HCT116 (cell line): ENCODE measurements around the gene G2E3. TPM values are rescaled to one million over a fixed set of nuclear protein-coding genes. Genes with fewer than 3 reads are reported as not detected.

Source experiments
- ATAC-seq: fragments of 200-7000 bp; cut with Tn5 transposase; 2 replicates; pipeline ENCODE4 v1.9.1; 2020; ENCODE audit warnings: mild to moderate bottlenecking, moderate library complexity
- BruUV-seq: library from RNA; stranded (reverse); fragments of 400-500 nt; replicated peaks from 2 replicates; lab custom pipeline; 2021; lab: Mats Ljungman, UMichigan
- CTCF ChIA-PET: fragments of 300-600 bp; sonication (Branson Sonifier 250); formaldehyde crosslinking; loops from one replicate; lab custom pipeline; 2021; ENCODE audit warnings: antibody characterized with exemption; lab: Charles Lee
- POLR2A ChIA-PET: fragments of 300-600, 350-600 bp; sonication (Branson Sonifier 250); formaldehyde crosslinking; loops from one replicate; lab custom pipeline; 2021; ENCODE audit warnings: antibody characterized with exemption; lab: Charles Lee
- RAD21 ChIA-PET, 2 experiments: fragments of 300-600 bp; sonication (Branson Sonifier 250); formaldehyde crosslinking; loops; one replicate each; lab custom pipeline; 2023; ENCODE audit warnings: low total read pairs in 2 of 2; ENCODE audit not compliant: uncharacterized antibody in 2 of 2, unreplicated experiment in 2 of 2, low non-redundant PET in 1 of 2; lab: Charles Lee
- DNase-seq: peaks from one replicate; pipeline ENCODE4 v3.0.0-alpha.2; 2010; ENCODE audit warnings: low read depth, low spot score
- H2AFZ ChIP-seq: fragments of 200-600 bp; shearing (Covaris generic), sonication (generic); 2 replicates; pipeline ENCODE4 v1.6.1; 2017; ENCODE audit warnings: low read depth, mixed run types, mixed read lengths, antibody characterized with exemption, low read length; ENCODE audit not compliant: poor library complexity, severe bottlenecking
- H3K27ac ChIP-seq: 2 replicates; pipeline ENCODE4 v1.5.1; 2012; ENCODE audit warnings: low read depth, low read length
- H3K27me3 ChIP-seq: fragments of 200-600 bp; sonication (generic); 2 replicates; pipeline ENCODE4 v1.6.1; 2016; ENCODE audit warnings: mixed run types, low read length, mixed read lengths; ENCODE audit not compliant: insufficient read depth
- H3K36me3 ChIP-seq, 2 experiments: fragments of 200-500 bp in 1 of 2; fragments of 200-600 bp in 1 of 2; sonication (Bioruptor generic) in 1 of 2; sonication (generic) in 1 of 2; 2 replicates each; pipeline versions ENCODE4 v1.5.1 to v1.6.1; 2014 to 2016; ENCODE audit warnings: low read length in 2 of 2, inconsistent platforms in 1 of 2, mixed read lengths in 1 of 2, mixed run types in 1 of 2; ENCODE audit not compliant: insufficient read depth in 2 of 2, control insufficient read depth in 1 of 2
- H3K4me1 ChIP-seq, 2 experiments: fragments of 200-600 bp in 1 of 2; sonication (generic) in 1 of 2; 2 replicates each; pipeline versions ENCODE4 v1.5.1 to v1.6.1; 2012 to 2017; ENCODE audit warnings: low read length in 2 of 2, inconsistent platforms in 1 of 2, mild to moderate bottlenecking in 1 of 2, mixed read lengths in 1 of 2, mixed run types in 1 of 2, moderate library complexity in 1 of 2; ENCODE audit not compliant: insufficient read depth in 2 of 2, control insufficient read depth in 1 of 2
- H3K4me2 ChIP-seq: fragments of 200-600 bp; sonication (generic); 2 replicates; pipeline ENCODE4 v1.6.1; 2017; ENCODE audit warnings: mixed run types, low read length, mixed read lengths
- H3K4me3 ChIP-seq, 2 experiments: fragments of 200-600 bp in 1 of 2; sonication (generic) in 1 of 2; replicated peaks in 1 of 2; 2 replicates each; pipeline ENCODE4 v1.5.1; 2011 to 2016; ENCODE audit warnings: low read length in 2 of 2, control low read depth in 1 of 2, low read depth in 1 of 2, mild to moderate bottlenecking in 1 of 2, mixed read lengths in 1 of 2, mixed run types in 1 of 2
- H3K79me2 ChIP-seq: fragments of 200-600 bp; sonication (generic); 2 replicates; pipeline ENCODE4 v1.6.1; 2017; ENCODE audit warnings: mild to moderate bottlenecking, mixed run types, low read length, moderate library complexity, mixed read lengths; ENCODE audit not compliant: insufficient read depth
- H3K9ac ChIP-seq: fragments of 200-600 bp; sonication (generic); 2 replicates; pipeline ENCODE4 v1.6.1; 2016; ENCODE audit warnings: low read length, mixed read lengths
- H3K9me2 ChIP-seq: fragments of 200-600 bp; sonication (generic), shearing (Covaris generic); 2 replicates; pipeline ENCODE4 v1.6.1; 2017; ENCODE audit warnings: mixed run types, mild to moderate bottlenecking, moderate library complexity; ENCODE audit not compliant: insufficient read depth
- H3K9me3 ChIP-seq, 2 experiments: fragments of 200-500 bp in 1 of 2; fragments of 200-600 bp in 1 of 2; sonication (Bioruptor generic) in 1 of 2; sonication (generic) in 1 of 2; 2 replicates each; pipeline ENCODE4 v1.6.1; 2014 to 2017; ENCODE audit warnings: low read length in 2 of 2, mixed read lengths in 2 of 2, inconsistent platforms in 1 of 2, low read depth in 1 of 2, mild to moderate bottlenecking in 1 of 2, mixed run types in 1 of 2, moderate library complexity in 1 of 2; ENCODE audit not compliant: control insufficient read depth in 1 of 2, insufficient read depth in 1 of 2
- H4K20me1 ChIP-seq: fragments of 200-600 bp; sonication (generic), shearing (Covaris generic); 2 replicates; pipeline ENCODE4 v1.6.1; 2017; ENCODE audit warnings: mixed run types, mild to moderate bottlenecking, moderate library complexity; ENCODE audit not compliant: insufficient read depth
- CBX3 ChIP-seq: IDR thresholded peaks from 2 replicates; pipeline ENCODE4 v1.6.1; 2012; ENCODE audit warnings: low read depth
- CEBPB ChIP-seq: IDR thresholded peaks from 2 replicates; pipeline ENCODE4 v1.6.1; 2012; ENCODE audit warnings: low read depth
- CTCF ChIP-seq, 3 experiments: fragments of 200-600 bp in 1 of 3; sonication (generic) in 1 of 3; IDR thresholded peaks in 2 of 3; conservative IDR thresholded peaks in 1 of 3; 2 replicates each; pipeline ENCODE4 v1.5.1; 2012 to 2017; ENCODE audit warnings: low read depth in 2 of 3, low read length in 2 of 3, antibody characterized with exemption in 1 of 3, borderline replicate concordance in 1 of 3, control low read depth in 1 of 3, mild to moderate bottlenecking in 1 of 3, mixed read lengths in 1 of 3, mixed run types in 1 of 3, moderate library complexity in 1 of 3; ENCODE audit not compliant: insufficient read depth in 1 of 3
- EGR1 ChIP-seq: IDR thresholded peaks from 2 replicates; pipeline ENCODE4 v1.6.1; 2012; ENCODE audit warnings: low read depth
- EZH2 ChIP-seq: fragments of 200-600 bp; sonication (generic); IDR thresholded peaks from 2 replicates; pipeline ENCODE4 v1.6.1; 2017; ENCODE audit warnings: antibody characterized with exemption, mixed run types
- EZH2phosphoT487 ChIP-seq: fragments of 200-600 bp; IDR thresholded peaks from 2 replicates; pipeline ENCODE4 v1.6.1; 2018; ENCODE audit warnings: antibody characterized with exemption, borderline replicate concordance
- FOSL1 ChIP-seq: IDR thresholded peaks from 2 replicates; pipeline ENCODE4 v1.6.1; 2012; ENCODE audit warnings: low read depth
- JUND ChIP-seq: IDR thresholded peaks from 2 replicates; pipeline ENCODE4 v1.6.1; 2012
- MAX ChIP-seq: IDR thresholded peaks from 2 replicates; pipeline ENCODE4 v1.6.1; 2012
- POLR2AphosphoS5 ChIP-seq: IDR thresholded peaks from 2 replicates; pipeline ENCODE4 v1.6.1; 2011; ENCODE audit warnings: mild to moderate bottlenecking, low read depth, low read length, moderate library complexity
- REST ChIP-seq: IDR thresholded peaks from 2 replicates; pipeline ENCODE4 v1.6.1; 2012; ENCODE audit warnings: low read depth
- SIN3A ChIP-seq: IDR thresholded peaks from 2 replicates; pipeline ENCODE4 v1.6.1; 2012; ENCODE audit warnings: low read depth
- SP1 ChIP-seq: IDR thresholded peaks from 2 replicates; pipeline ENCODE4 v1.6.1; 2012; ENCODE audit warnings: low read depth
- SRF ChIP-seq: IDR thresholded peaks from 2 replicates; pipeline ENCODE4 v1.6.1; 2012; ENCODE audit warnings: low read depth
- TCF7L2 ChIP-seq: IDR thresholded peaks from 2 replicates; pipeline ENCODE4 v1.7.0; 2011; ENCODE audit warnings: borderline replicate concordance, inconsistent platforms; ENCODE audit not compliant: insufficient read depth, insufficient read length; ENCODE audit errors: extremely low read depth
- YY1 ChIP-seq: IDR thresholded peaks from 2 replicates; pipeline ENCODE4 v1.6.1; 2011; ENCODE audit warnings: low read length, low read depth, moderate library complexity, mild to moderate bottlenecking; ENCODE audit not compliant: insufficient replicate concordance; ENCODE audit errors: extremely low read depth
- ZFX ChIP-seq: fragments of 450-650 bp; IDR thresholded peaks from 2 replicates; pipeline ENCODE4 v1.6.1; 2017
- ZNF274 ChIP-seq: fragments of 200-500 bp; sonication (Bioruptor generic); IDR thresholded peaks from 2 replicates; pipeline ENCODE4 v1.6.1; 2014; ENCODE audit warnings: mild to moderate bottlenecking, low read depth, low read length, inconsistent platforms
- intact Hi-C: fragments of 100-400 bp; cut with micrococcal nuclease; formaldehyde crosslinking; loops from 2 replicates; pipeline ENCODE4 v1.10.0; 2022
- total RNA-seq: library from RNA; stranded (reverse); gene quantifications from one replicate; pipeline ENCODE4 v1.2.1, GENCODE V29; 2021; ENCODE audit not compliant: unreplicated experiment
- TF ChIP-seq, protein P1 (sequence below): IDR thresholded peaks from 2 replicates; pipeline ENCODE4 v1.6.1; 2011; ENCODE audit warnings: mild to moderate bottlenecking, low read length, moderate library complexity; ENCODE audit not compliant: insufficient replicate concordance; ENCODE audit errors: extremely low read depth
- TF ChIP-seq, protein P2 (sequence below): IDR thresholded peaks from 2 replicates; pipeline ENCODE4 v1.6.1; 2012

Gene G2E3
- total RNA-seq, 1 experiment from 2014 or later: 47.0 TPM

GRCh38 chr14:30657050-30657449 is 98.1 kb downstream of the G2E3 start:
- TF ChIP-seq ZFX (no peak), JUND (no peak), POLR2AphosphoS5 (no peak), EZH2 (no peak), SIN3A (no peak), MAX (no peak), SRF (no peak), CBX3 (no peak), FOSL1 (no peak), EGR1 (no peak), CEBPB (no peak), YY1 (no peak), EZH2phosphoT487 (no peak), ZNF274 (no peak), TCF7L2 (no peak), CTCF (IDR thresholded peaks at IDR 0.05 in 2 of 3, conservative IDR thresholded peaks at IDR 0.05 in 1 of 3; ENCODE audit: borderline replicate concordance in 1 of 3, insufficient read depth in 1 of 3, low read depth in 2 of 3, low read length in 2 of 3) (no peak), REST (no peak), SP1 (no peak)
- TF ChIP-seq, protein P1, sequence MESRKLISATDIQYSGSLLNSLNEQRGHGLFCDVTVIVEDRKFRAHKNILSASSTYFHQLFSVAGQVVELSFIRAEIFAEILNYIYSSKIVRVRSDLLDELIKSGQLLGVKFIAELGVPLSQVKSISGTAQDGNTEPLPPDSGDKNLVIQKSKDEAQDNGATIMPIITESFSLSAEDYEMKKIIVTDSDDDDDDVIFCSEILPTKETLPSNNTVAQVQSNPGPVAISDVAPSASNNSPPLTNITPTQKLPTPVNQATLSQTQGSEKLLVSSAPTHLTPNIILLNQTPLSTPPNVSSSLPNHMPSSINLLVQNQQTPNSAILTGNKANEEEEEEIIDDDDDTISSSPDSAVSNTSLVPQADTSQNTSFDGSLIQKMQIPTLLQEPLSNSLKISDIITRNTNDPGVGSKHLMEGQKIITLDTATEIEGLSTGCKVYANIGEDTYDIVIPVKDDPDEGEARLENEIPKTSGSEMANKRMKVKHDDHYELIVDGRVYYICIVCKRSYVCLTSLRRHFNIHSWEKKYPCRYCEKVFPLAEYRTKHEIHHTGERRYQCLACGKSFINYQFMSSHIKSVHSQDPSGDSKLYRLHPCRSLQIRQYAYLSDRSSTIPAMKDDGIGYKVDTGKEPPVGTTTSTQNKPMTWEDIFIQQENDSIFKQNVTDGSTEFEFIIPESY: no peak
- TF ChIP-seq, protein P2, sequence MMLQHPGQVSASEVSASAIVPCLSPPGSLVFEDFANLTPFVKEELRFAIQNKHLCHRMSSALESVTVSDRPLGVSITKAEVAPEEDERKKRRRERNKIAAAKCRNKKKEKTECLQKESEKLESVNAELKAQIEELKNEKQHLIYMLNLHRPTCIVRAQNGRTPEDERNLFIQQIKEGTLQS: no peak
- Histone ChIP-seq H3K27ac (no peak overlapping the region), H3K9me3 (no peaks in the 10 kb centered on the region), H3K4me3 (no peak overlapping the region), H3K9ac (no peak overlapping the region), H3K4me1 (no peaks in the 10 kb centered on the region), H3K36me3 (peaks cover 6 to 15% of the 10 kb centered on the region in 2 experiments; a peak in 1 of 4 replicates), H3K27me3 (no peaks in the 10 kb centered on the region), H3K79me2 (peaks cover 6% of the 10 kb centered on the region; the same call in 1 of the 2 replicates), H3K4me2 (no peak overlapping the region), H4K20me1 (no peaks in the 10 kb centered on the region), H3K9me2 (no peaks in the 10 kb centered on the region), H2AFZ (no peak overlapping the region)
- RAD21 ChIA-PET: interaction anchor here in 1 of 2 experiments (0.6 kb wide), 1 partner anchor 243 kb away, joined by 3 read pairs; no protein-coding TSS in a partner anchor
- intact Hi-C loops: loop anchor here (5.0 kb wide), 1 partner anchor 425 kb away; no protein-coding TSS in a partner anchor
- POLR2A ChIA-PET: no interaction called here
- DNase-seq (no peak), ATAC-seq (no peak)
- no TSS peak for BruUV-seq
- CTCF ChIA-PET: interaction anchor here (0.8 to 1.0 kb wide), 2 partner anchors 15 to 792 kb away, joined by 4 read pairs; no protein-coding TSS in a partner anchor
